ENCODE data around the gene ARCN1. TPM values are rescaled to one million over a fixed set of nuclear protein-coding genes. Genes with fewer than 3 reads are reported as not detected.

The ARCN1 gene
- polyA plus RNA-seq, 1 donor from 2014 or later, result 67.2 TPM

DNA sequence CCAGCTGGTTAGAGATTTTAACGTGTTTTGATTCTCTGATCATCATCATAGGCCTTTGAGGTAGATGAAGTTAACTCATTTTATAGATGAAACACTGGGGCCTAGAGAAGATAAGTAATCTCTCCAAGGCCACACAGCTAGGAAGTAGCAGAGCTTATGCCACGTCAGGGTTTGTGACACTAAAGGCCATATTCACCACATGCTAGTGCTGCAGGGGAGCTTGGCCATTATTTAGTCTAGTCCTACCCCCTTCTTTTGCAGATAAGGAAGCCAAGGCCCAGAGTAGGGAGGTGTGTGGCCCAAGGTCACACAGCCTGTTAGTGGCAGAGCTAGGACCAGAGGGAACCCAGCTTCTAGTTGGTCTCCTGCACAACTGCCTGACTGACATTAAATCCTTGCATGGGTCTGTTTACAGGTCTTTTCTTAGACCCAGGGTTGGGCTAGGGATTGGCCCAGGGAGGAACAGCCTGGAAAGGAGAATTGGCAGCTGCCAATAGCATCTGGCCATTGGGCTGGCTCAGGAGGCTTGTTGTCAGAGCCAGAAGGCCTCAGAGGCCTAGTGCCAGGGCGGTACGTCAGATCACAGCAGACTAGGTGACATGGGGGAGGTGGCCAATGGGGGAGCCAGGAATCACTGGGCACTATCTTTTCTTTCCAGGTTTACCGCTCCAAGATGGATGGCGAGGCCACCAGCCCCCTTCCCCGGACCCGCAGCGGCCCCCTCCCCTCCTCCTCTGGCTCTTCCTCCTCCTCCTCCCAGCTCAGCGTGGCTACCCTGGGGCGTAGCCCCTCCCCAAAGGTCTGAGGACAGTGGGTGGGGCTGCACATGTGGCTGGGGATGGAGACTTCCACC, 71.2 kb downstream of the ARCN1 start:
- Histone ChIP-seq H3K79me2 (replicated peaks; ENCODE audit: insufficient read depth, low read length) (no peaks in the 10 kb centered on the region), H3K9ac (ENCODE audit: low read length) (no peak overlapping the region), H3K9me2 (ENCODE audit: insufficient read depth, low read length) (no peaks in the 10 kb centered on the region), H3K27me3 (ENCODE audit: insufficient read depth, low read depth, low read length) (no peaks in the 10 kb centered on the region), H3K27ac (ENCODE audit: low read length) (no peak overlapping the region), H3F3A (ENCODE audit: insufficient read depth, low read length, poor library complexity, severe bottlenecking) (no peaks in the 10 kb centered on the region), H3K4me2 (ENCODE audit: low read length) (no peak overlapping the region), H3K36me3 (ENCODE audit: insufficient read depth, low read length) (peaks cover 14% of the 10 kb centered on the region), H2AFZ (ENCODE audit: low read depth, low read length) (no peak overlapping the region), H3K4me3 (ENCODE audit: low read length) (no peak overlapping the region), H4K20me1 (ENCODE audit: insufficient read depth) (no peaks in the 10 kb centered on the region), H3K9me3 (ENCODE audit: low read length) (no peaks in the 10 kb centered on the region)
- TF ChIP-seq, protein P1, sequence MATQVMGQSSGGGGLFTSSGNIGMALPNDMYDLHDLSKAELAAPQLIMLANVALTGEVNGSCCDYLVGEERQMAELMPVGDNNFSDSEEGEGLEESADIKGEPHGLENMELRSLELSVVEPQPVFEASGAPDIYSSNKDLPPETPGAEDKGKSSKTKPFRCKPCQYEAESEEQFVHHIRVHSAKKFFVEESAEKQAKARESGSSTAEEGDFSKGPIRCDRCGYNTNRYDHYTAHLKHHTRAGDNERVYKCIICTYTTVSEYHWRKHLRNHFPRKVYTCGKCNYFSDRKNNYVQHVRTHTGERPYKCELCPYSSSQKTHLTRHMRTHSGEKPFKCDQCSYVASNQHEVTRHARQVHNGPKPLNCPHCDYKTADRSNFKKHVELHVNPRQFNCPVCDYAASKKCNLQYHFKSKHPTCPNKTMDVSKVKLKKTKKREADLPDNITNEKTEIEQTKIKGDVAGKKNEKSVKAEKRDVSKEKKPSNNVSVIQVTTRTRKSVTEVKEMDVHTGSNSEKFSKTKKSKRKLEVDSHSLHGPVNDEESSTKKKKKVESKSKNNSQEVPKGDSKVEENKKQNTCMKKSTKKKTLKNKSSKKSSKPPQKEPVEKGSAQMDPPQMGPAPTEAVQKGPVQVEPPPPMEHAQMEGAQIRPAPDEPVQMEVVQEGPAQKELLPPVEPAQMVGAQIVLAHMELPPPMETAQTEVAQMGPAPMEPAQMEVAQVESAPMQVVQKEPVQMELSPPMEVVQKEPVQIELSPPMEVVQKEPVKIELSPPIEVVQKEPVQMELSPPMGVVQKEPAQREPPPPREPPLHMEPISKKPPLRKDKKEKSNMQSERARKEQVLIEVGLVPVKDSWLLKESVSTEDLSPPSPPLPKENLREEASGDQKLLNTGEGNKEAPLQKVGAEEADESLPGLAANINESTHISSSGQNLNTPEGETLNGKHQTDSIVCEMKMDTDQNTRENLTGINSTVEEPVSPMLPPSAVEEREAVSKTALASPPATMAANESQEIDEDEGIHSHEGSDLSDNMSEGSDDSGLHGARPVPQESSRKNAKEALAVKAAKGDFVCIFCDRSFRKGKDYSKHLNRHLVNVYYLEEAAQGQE (IDR thresholded peaks at IDR 0.05; ENCODE audit: borderline replicate concordance), result no peak
- TF ChIP-seq MXI1 (conservative IDR thresholded peaks at IDR 0.05; ENCODE audit: poor library complexity, severe bottlenecking) (no peak), TAF1 (IDR thresholded peaks at IDR 0.05; ENCODE audit: low read depth) (no peak), RAD21 (conservative IDR thresholded peaks at IDR 0.05) (no peak), POLR2AphosphoS5 (IDR thresholded peaks at IDR 0.05) (no peak), SMC3 (conservative IDR thresholded peaks at IDR 0.05; ENCODE audit: poor library complexity) (no peak), EZH2 (IDR thresholded peaks at IDR 0.05; ENCODE audit: borderline replicate concordance, insufficient read depth, low read length, poor library complexity, severe bottlenecking) (no peak), EP300 (conservative IDR thresholded peaks at IDR 0.05; ENCODE audit: poor library complexity, severe bottlenecking) (no peak)
- TF ChIP-seq, protein P2, sequence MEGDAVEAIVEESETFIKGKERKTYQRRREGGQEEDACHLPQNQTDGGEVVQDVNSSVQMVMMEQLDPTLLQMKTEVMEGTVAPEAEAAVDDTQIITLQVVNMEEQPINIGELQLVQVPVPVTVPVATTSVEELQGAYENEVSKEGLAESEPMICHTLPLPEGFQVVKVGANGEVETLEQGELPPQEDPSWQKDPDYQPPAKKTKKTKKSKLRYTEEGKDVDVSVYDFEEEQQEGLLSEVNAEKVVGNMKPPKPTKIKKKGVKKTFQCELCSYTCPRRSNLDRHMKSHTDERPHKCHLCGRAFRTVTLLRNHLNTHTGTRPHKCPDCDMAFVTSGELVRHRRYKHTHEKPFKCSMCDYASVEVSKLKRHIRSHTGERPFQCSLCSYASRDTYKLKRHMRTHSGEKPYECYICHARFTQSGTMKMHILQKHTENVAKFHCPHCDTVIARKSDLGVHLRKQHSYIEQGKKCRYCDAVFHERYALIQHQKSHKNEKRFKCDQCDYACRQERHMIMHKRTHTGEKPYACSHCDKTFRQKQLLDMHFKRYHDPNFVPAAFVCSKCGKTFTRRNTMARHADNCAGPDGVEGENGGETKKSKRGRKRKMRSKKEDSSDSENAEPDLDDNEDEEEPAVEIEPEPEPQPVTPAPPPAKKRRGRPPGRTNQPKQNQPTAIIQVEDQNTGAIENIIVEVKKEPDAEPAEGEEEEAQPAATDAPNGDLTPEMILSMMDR (IDR thresholded peaks at IDR 0.05; ENCODE audit: poor library complexity, severe bottlenecking), result no peak

DNA sequence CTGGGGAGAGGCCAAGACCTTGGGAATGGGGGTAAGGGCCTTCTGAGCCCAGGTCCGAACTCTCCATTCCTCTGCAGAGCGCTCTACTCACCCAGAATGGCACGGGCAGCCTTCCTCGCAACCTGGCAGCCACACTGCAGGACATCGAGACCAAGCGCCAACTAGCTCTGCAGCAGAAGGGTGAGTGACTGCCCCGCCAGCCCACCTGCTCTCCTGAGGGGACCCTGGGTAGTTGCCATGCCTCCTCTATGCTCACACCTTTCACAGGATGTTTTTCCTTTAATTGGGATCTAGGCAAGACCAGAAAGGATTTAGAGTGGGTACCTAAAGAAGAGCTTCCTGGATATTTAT, 71.8 kb downstream of the ARCN1 start:
- peaks cover 14% of the 10 kb centered on the region for H3K36me3 ChIP-seq (ENCODE audit: insufficient read depth, low read length)

More for the DNA sequence above, 71.8 kb downstream of the ARCN1 start:
- Histone ChIP-seq H3K27me3 (ENCODE audit: insufficient read depth, low read depth, low read length) (no peaks in the 10 kb centered on the region), H3K4me2 (ENCODE audit: low read length) (no peak overlapping the region), H3K27ac (ENCODE audit: low read length) (no peak overlapping the region), H3K79me2 (replicated peaks; ENCODE audit: insufficient read depth, low read length) (no peaks in the 10 kb centered on the region), H2AFZ (ENCODE audit: low read depth, low read length) (no peak overlapping the region), H3F3A (ENCODE audit: insufficient read depth, low read length, poor library complexity, severe bottlenecking) (no peaks in the 10 kb centered on the region), H3K9me3 (ENCODE audit: low read length) (no peaks in the 10 kb centered on the region), H3K4me3 (ENCODE audit: low read length) (no peak overlapping the region), H3K9ac (ENCODE audit: low read length) (no peak overlapping the region), H4K20me1 (ENCODE audit: insufficient read depth) (no peaks in the 10 kb centered on the region), H3K9me2 (ENCODE audit: insufficient read depth, low read length) (no peaks in the 10 kb centered on the region)
- TF ChIP-seq, protein P2 (IDR thresholded peaks at IDR 0.05; ENCODE audit: poor library complexity, severe bottlenecking), result no peak
- TF ChIP-seq EZH2 (IDR thresholded peaks at IDR 0.05; ENCODE audit: borderline replicate concordance, insufficient read depth, low read length, poor library complexity, severe bottlenecking), result no peak
- TF ChIP-seq MXI1 (conservative IDR thresholded peaks at IDR 0.05; ENCODE audit: poor library complexity, severe bottlenecking), result no peak
- TF ChIP-seq TAF1 (IDR thresholded peaks at IDR 0.05; ENCODE audit: low read depth), result no peak
- TF ChIP-seq SMC3 (conservative IDR thresholded peaks at IDR 0.05; ENCODE audit: poor library complexity), result no peak
- TF ChIP-seq, protein P1 (IDR thresholded peaks at IDR 0.05; ENCODE audit: borderline replicate concordance), result no peak
- TF ChIP-seq POLR2AphosphoS5 (IDR thresholded peaks at IDR 0.05), result no peak
- TF ChIP-seq EP300 (conservative IDR thresholded peaks at IDR 0.05; ENCODE audit: poor library complexity, severe bottlenecking), result no peak
- no peak for TF ChIP-seq RAD21 (conservative IDR thresholded peaks at IDR 0.05)
